ENCODE results near the gene HACD4. TPM values are rescaled to one million over a fixed set of nuclear protein-coding genes. Genes with fewer than 3 reads are reported as not detected.
"Not testable (repeated sequence)": the region's sequence is repeated elsewhere in the genome, so short reads cannot be mapped to it uniquely, and the experiment has no call there.

Gene HACD4
- total RNA-seq, 1 donor from 2014 or later: 0.65 TPM

DNA sequence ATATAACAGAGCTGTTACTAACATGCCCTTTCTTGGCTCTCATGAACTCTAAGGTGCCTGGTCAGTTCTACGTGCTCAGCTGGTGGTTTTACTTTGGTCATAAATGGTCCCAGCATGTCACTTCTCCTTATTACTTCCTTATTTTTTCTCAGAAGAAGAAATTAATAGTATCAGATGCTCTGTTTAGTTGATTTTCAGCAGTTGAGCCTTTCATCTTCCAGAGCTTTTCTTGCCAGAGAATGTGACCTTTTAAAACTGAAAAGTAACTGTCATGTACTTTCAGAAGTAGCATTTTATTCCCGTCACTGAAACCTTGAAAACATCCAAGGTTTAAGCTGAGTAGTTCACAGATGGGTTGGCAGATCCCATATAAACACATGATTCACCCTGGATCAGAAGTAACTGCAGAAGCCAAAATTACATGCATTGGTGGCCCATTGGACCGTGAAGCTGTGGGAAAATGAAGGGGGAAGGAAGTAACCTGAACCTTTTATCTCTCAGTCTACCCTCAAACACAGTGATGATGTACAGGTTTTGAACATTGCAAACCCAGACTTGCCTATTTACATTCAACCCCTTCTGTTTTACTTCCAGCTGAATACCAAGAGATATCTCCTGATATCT, 50.5 kb downstream of the HACD4 start:
- intact Hi-C loops (cut with DNase I): no loop called here
- DNase-seq (ENCODE audit: low spot score): no peak

DNA sequence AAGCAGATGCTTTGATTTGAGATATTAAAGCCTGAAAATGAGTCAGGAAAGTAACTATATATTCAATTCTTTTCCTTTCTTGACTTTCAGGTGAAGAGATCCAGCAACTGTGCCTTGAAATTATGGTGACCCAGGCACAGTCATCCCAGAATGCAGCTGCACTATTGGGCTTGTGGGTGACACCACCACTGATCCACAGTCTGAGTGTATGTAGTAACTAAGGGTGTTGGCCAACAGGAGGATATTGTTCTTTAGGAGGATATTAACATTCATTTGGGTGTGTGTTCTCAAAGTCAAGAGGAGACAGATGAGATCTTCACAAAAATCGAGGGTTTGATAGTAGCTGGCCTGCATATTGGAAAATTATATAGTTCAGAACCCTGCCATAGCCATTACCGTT, 53.2 kb downstream of the HACD4 start:
- no peak for DNase-seq (ENCODE audit: low spot score)
- intact Hi-C loops (cut with DNase I): no loop called here

DNA sequence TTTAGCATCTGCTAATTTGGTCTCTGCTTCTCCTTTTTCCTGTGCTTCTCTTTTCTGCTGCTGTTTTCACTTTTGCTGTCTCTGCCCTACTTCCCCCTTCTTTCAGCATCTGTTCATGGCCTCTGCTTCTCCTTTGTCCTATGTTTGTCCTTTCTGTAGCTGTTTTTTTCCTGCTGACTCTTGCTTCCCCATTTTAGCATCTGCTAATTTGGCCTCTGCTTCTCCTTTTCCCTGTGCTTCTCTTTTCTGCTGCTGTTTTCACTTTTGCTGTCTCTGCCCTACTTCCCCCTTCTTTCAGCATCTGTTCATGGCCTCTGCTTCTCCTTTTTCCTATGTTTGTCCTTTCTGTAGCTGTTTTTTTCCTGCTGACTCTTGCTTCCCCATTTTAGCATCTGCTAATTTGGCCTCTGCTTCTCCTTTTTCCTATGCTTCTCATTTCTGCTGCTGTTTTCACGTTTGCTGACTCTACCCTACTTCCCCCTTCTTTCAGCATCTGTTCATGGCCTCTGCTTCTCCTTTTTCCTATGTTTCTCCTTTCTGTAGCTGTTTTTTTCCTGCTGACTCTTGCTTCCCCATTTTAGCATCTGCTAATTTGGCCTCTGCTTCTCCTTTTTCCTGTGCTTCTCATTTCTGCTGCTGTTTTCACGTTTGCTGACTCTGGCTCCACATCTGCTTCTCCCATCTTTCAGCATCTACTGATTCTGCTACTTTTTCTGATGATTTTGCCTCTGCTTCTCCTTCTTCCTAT, 57.1 kb downstream of the HACD4 start:
- DNase-seq (ENCODE audit: low spot score); intact Hi-C loops (cut with DNase I): not testable (repeated sequence)

DNA sequence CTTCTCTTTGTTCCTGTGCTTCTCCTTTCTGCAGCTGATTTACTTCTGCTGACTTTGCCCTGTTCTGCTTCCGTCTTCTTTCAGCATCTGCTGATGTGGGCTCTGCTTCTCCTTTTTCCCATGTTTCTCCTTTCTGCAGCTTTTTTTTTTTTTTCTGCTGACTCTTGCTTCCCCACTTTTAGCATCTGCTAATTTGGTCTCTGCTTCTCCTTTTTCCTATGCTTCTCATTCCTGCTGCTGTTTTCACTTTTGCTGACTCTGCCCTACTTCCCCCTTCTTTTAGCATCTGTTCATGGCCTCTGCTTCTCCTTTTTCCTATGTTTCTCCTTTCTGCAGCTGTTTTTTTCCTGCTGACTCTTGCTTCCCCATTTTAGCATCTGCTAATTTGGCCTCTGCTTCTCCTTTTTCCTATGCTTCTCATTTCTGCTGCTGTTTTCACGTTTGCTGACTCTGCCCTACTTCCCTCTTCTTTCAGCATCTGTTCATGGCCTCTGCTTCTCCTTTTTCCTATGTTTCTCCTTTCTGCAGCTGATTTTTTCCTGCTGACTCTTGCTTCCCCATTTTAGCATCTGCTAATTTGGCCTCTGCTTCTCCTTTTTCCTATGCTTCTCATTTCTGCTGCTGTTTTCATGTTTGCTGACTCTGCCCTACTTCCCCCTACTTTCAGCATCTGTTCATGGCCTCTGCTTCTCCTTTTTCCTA, 58.0 kb downstream of the HACD4 start:
- intact Hi-C loops (cut with DNase I): not testable (repeated sequence)

DNA sequence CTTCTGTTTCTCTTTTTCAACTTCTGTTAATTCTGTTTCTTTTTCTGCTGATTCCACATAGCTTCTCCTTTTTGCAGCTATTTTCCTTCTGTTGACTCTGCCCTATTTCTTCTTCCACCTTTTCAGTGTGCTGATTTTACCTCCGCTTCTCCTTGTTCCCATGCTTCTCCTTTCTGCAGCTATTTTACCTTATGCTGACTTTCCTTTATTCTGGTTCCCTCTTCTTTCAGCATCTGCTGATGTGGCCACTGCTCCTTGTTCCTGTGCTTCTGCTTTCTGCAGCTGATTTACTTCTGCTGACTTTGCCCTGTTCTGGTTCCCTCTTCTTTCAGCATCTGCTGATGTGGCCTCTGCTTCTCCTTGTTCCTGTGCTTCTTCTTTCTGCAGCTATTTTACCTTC, 58.8 kb downstream of the HACD4 start:
- intact Hi-C loops (cut with DNase I): no loop called here
- DNase-seq (ENCODE audit: low spot score): no peak

More for the DNA sequence above, 58.0 kb downstream of the HACD4 start:
- not testable (repeated sequence) for DNase-seq (ENCODE audit: low spot score)

DNA sequence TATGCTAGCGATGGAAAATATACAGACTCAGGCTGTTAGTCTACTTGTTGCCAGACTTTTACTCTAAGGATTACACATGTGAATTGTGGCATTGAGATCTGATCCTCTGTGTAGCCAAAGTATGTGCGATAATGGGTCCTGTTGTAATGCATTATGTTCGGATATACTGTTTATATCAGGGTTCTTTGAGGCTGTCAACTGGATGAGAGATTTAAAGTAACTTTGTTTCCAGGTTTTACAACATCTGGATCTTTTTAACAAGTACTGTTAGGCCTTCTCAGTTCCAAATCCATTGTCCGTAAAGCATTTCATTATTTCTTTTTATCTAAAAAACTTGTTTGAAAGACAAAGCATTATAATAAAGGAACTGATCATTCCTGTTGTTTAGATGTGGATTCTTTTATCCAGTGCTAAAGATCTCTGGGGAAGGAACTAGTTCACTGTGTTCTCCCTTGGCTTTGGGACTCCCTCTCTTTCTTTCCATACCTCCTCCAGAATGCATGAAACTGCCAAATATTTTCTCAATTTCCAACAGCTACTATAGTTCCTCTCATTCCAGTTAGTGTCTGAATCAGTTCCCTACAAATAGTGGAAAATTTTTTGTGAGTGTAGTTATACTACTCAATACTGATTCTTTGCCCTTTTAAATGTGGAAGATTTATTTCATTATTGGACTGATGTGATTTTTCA, 68.8 kb downstream of the HACD4 start:
- intact Hi-C loops (cut with DNase I): no loop called here
- no peak for DNase-seq (ENCODE audit: low spot score)

DNA sequence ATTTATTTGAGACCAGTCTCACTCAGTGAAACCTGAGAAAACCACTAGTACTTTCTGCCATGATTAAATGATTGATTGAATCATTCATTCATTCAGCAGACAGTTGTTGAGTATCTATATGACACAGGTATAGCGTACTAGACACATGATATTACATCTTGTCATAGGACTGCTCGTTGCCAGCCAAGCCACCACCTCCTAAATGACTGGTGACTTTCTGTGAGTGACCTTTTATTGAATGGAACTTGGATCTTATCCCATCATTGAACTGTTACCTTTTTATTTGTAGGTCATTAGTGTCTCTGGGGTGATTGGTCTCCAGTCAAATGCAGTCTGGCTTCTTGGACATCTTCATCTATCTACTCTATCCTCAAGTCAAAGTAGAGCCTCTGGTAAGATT, 80.7 kb downstream of the HACD4 start:
- intact Hi-C loops (cut with DNase I): loop anchor here (10.0 kb wide), 1 partner anchor 154 kb away; no protein-coding TSS in a partner anchor
- DNase-seq (ENCODE audit: low spot score): no peak

Other genes starting within 250 kb of the HACD4 start
- not detected for gene IFNB1, start 46.3 kb upstream of the HACD4 start, total RNA-seq
- not detected for gene IFNW1, start 110.2 kb upstream of the HACD4 start, total RNA-seq
- not detected for gene IFNA21, start 135.0 kb upstream of the HACD4 start, total RNA-seq
- gene IFNA4, start 155.9 kb upstream of the HACD4 start, total RNA-seq: not detected
- gene IFNA7, start 170.6 kb upstream of the HACD4 start, total RNA-seq: not detected
- gene IFNA10, start 175.5 kb upstream of the HACD4 start, total RNA-seq: not detected
- not detected for gene IFNA16, start 185.7 kb upstream of the HACD4 start, total RNA-seq
- gene IFNA17, start 196.6 kb upstream of the HACD4 start, total RNA-seq: not detected
- not detected for gene IFNA14, start 208.4 kb upstream of the HACD4 start, total RNA-seq

Measured in cardiac septum (tissue), 1 donor.